Glutamatergic neuron (in vitro differentiated cells): Measurements from ENCODE around the gene TMEM63B. TPM values are rescaled to one million over a fixed set of nuclear protein-coding genes. Genes with fewer than 3 reads are reported as not detected.
"Not testable (repeated sequence)": the region's sequence is repeated elsewhere in the genome, so short reads cannot be mapped to it uniquely, and the experiment has no call there.

Experiments used
- DNase-seq: peaks from one replicate; pipeline ENCODE4 v3.0.0; 2022
- H3K27ac Mint-ChIP-seq: one replicate; pipeline ENCODE4 v1.8.0; 2020; ENCODE audit warnings: mild to moderate bottlenecking, mixed read lengths, inconsistent platforms; ENCODE audit not compliant: unreplicated experiment
- H3K27me3 Mint-ChIP-seq: one replicate; pipeline ENCODE4 v1.8.0; 2020; ENCODE audit warnings: mild to moderate bottlenecking, moderate library complexity, mixed read lengths, inconsistent platforms; ENCODE audit not compliant: unreplicated experiment
- H3K36me3 Mint-ChIP-seq: one replicate; pipeline ENCODE4 v1.8.0; 2020; ENCODE audit warnings: mild to moderate bottlenecking, mixed read lengths, inconsistent platforms; ENCODE audit not compliant: unreplicated experiment
- H3K4me1 Mint-ChIP-seq: one replicate; pipeline ENCODE4 v1.8.0; 2020; ENCODE audit warnings: mild to moderate bottlenecking, low read depth, mixed read lengths, inconsistent platforms; ENCODE audit not compliant: unreplicated experiment
- H3K4me3 Mint-ChIP-seq: one replicate; pipeline ENCODE4 v1.8.0; 2020; ENCODE audit warnings: mild to moderate bottlenecking, mixed read lengths, inconsistent platforms; ENCODE audit not compliant: unreplicated experiment
- H3K9me3 Mint-ChIP-seq: one replicate; pipeline ENCODE4 v1.8.0; 2020; ENCODE audit warnings: mild to moderate bottlenecking, moderate library complexity, mixed read lengths, inconsistent platforms; ENCODE audit not compliant: unreplicated experiment
- CTCF ChIP-seq: fragments of 200-600 bp; sonication (generic); IDR thresholded peaks from one replicate; pipeline ENCODE4 v1.5.0; 2021; ENCODE audit not compliant: partially characterized antibody, unreplicated experiment
- total RNA-seq: library from RNA; stranded (reverse); fragmentation: NEBNext Ultra II Directional; extraction: Animal tissue kit (Norgen Biotek cat#: 25700); gene quantifications from one replicate; pipeline ENCODE4 v1.2.1, GENCODE V29; 2021; ENCODE audit not compliant: unreplicated experiment

Gene TMEM63B
- total RNA-seq, 1 donor from 2014 or later = 148 TPM

DNA sequence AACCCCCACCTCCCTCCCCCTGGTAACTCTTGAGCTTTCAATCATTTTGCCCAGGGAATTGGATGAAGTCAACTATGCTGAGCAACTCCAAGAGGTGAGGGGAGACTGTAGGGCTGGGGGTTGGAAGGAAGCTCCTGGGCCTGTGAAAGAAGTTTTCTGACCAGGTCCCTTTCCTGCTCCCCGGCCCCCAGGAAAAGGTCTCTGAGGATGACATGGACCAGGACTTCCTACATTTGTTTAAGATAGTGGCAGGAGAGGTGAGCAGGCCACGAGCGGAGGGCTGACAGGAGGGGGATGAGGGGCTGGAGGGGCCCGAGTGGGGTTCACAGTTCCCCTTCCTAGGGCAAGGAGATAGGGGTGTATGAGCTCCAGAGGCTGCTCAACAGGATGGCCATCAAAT is 53.1 kb downstream of the TMEM63B start:
- Mint-ChIP-seq H3K9me3 (peaks cover 2% of the 10 kb centered on the region), H3K36me3 (peaks cover 4% of the 10 kb centered on the region), H3K4me3 (no peak overlapping the region), H3K27ac (no peak overlapping the region), H3K27me3 (peaks cover 2% of the 10 kb centered on the region), H3K4me1 (no peaks in the 10 kb centered on the region)
- no peak for TF ChIP-seq CTCF
- no peak for DNase-seq

GRCh38 chr6:44180886-44181285 is 53.5 kb downstream of the TMEM63B start:
- Mint-ChIP-seq H3K4me1 (peaks cover 1% of the 10 kb centered on the region), H3K4me3 (no peak overlapping the region), H3K36me3 (peaks cover 4% of the 10 kb centered on the region), H3K27ac (no peak overlapping the region), H3K27me3 (peaks cover 2% of the 10 kb centered on the region), H3K9me3 (peaks cover 2% of the 10 kb centered on the region)
- no peak for TF ChIP-seq CTCF
- DNase-seq = no peak

GRCh38 chr6:44181784-44182183 is 54.4 kb downstream of the TMEM63B start:
- DNase-seq, H3K4me1 Mint-ChIP-seq, H3K4me3 Mint-ChIP-seq, H3K27ac Mint-ChIP-seq, H3K27me3 Mint-ChIP-seq, H3K36me3 Mint-ChIP-seq, H3K9me3 Mint-ChIP-seq: not testable (repeated sequence)

- Mint-ChIP-seq H3K4me3 (no peak overlapping the region), H3K27me3 (peaks cover 2% of the 10 kb centered on the region), H3K27ac (no peak overlapping the region), H3K36me3 (peaks cover 4% of the 10 kb centered on the region), H3K9me3 (peaks cover 2% of the 10 kb centered on the region), H3K4me1 (peaks cover 6% of the 10 kb centered on the region)
- TF ChIP-seq CTCF = no peak
- no peak for DNase-seq
Measured at GRCh38 chr6:44182911-44183390, 55.6 kb downstream of the TMEM63B start.

GRCh38 chr6:44183783-44184182 is 56.4 kb downstream of the TMEM63B start:
- Mint-ChIP-seq H3K27ac (no peak overlapping the region), H3K36me3 (peaks cover 4% of the 10 kb centered on the region), H3K4me3 (no peak overlapping the region), H3K4me1 (peaks cover 6% of the 10 kb centered on the region), H3K27me3 (peaks cover 2% of the 10 kb centered on the region), H3K9me3 (peaks cover 2% of the 10 kb centered on the region)
- DNase-seq = no peak
- TF ChIP-seq CTCF = no peak

DNA sequence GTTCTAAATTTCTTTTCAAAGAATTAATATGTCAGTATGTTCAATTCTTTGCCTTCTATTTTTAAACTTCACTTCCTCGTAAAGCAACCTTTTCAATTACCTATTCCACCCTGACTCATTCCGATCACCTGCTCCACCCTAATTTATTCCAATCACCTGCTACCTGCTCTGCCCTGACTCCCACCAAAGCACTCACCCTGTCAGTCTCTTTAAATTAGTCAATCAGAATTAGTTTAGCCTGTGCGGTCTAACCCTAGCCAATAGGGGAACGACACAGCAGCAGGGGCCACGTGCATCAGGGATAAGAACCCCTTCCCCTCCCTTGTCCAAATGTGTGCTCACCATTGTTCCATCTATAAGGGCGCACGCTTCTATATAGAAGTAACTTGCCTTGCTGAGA is 58.0 kb downstream of the TMEM63B start:
- H3K4me3 Mint-ChIP-seq, DNase-seq, H3K4me1 Mint-ChIP-seq, H3K27ac Mint-ChIP-seq, H3K9me3 Mint-ChIP-seq, H3K36me3 Mint-ChIP-seq, H3K27me3 Mint-ChIP-seq: not testable (repeated sequence)
